ENCODE measurements around the gene SREBF2.

SREBF2 gene

GRCh38 chr22:41875531-41876270 lies 42.8 kb downstream of the SREBF2 start:
- DNase-seq (ENCODE audit: low spot score) (no peak), FAIRE-seq (no peak)

- FAIRE-seq (no peak), DNase-seq (ENCODE audit: low spot score) (no peak)
These were observed 43.4 kb downstream of the SREBF2 start for GRCh38 chr22:41876275-41876674.

- no peak for FAIRE-seq
- no peak for DNase-seq (ENCODE audit: low spot score)
These were observed 43.8 kb downstream of the SREBF2 start for GRCh38 chr22:41876675-41877074.

GRCh38 chr22:41880653-41881052 lies 47.7 kb downstream of the SREBF2 start:
- DNase-seq (ENCODE audit: low spot score) (no peak), FAIRE-seq (no peak)

- FAIRE-seq (no peak), DNase-seq (ENCODE audit: low spot score) (no peak)
These were observed 50.5 kb downstream of the SREBF2 start for GRCh38 chr22:41883400-41883799.

GRCh38 chr22:41885116-41885515 lies 52.2 kb downstream of the SREBF2 start:
- FAIRE-seq (no peak), DNase-seq (ENCODE audit: low spot score) (no peak)

GRCh38 chr22:41885516-41885915 lies 52.6 kb downstream of the SREBF2 start:
- DNase-seq (ENCODE audit: low spot score): no peak
- FAIRE-seq: no peak

- DNase-seq (ENCODE audit: low spot score) (no peak), FAIRE-seq (no peak)
These were observed 55.8 kb downstream of the SREBF2 start for GRCh38 chr22:41888627-41889200.

GRCh38 chr22:41891407-41891806 lies 58.5 kb downstream of the SREBF2 start:
- FAIRE-seq (no peak), DNase-seq (ENCODE audit: low spot score) (no peak)

GRCh38 chr22:41892721-41893120 lies 59.8 kb downstream of the SREBF2 start:
- FAIRE-seq: no peak
- no peak for DNase-seq (ENCODE audit: low spot score)

GRCh38 chr22:41893591-41894375 lies 60.9 kb downstream of the SREBF2 start:
- FAIRE-seq (no peak), DNase-seq (ENCODE audit: low spot score) (no peak)

GRCh38 chr22:41898645-41899044 lies 65.7 kb downstream of the SREBF2 start:
- DNase-seq (ENCODE audit: low spot score): no peak
- FAIRE-seq: no peak

- DNase-seq (ENCODE audit: low spot score) (no peak), FAIRE-seq (no peak)
These were observed 66.2 kb downstream of the SREBF2 start for GRCh38 chr22:41899110-41899509.

GRCh38 chr22:41899992-41900651 lies 67.2 kb downstream of the SREBF2 start:
- FAIRE-seq (no peak), DNase-seq (ENCODE audit: low spot score) (no peak)

GRCh38 chr22:41900652-41901312 lies 67.9 kb downstream of the SREBF2 start:
- DNase-seq (ENCODE audit: low spot score) (no peak), FAIRE-seq (no peak)

- FAIRE-seq (no peak), DNase-seq (ENCODE audit: low spot score) (no peak)
These were observed 69.1 kb downstream of the SREBF2 start for GRCh38 chr22:41902016-41902415.

GRCh38 chr22:41902932-41903421 lies 70.1 kb downstream of the SREBF2 start:
- FAIRE-seq: no peak
- no peak for DNase-seq (ENCODE audit: low spot score)

GRCh38 chr22:41904450-41905410 lies 71.8 kb downstream of the SREBF2 start:
- FAIRE-seq: no peak
- no peak for DNase-seq (ENCODE audit: low spot score)

GRCh38 chr22:41905411-41906202 lies 72.7 kb downstream of the SREBF2 start:
- no peak for FAIRE-seq
- no peak for DNase-seq (ENCODE audit: low spot score)
